Measurements from ENCODE around the gene GBF1.
A peak's percentile ranks its signal among the peaks of the same experiment; 100 is the strongest.

GBF1 gene

GRCh38 chr10:102422545-102423129, 177.3 kb downstream of the GBF1 start:
- Histone ChIP-seq H3K27me3 (ENCODE audit: control insufficient read depth in 1 of 2, insufficient read depth in 2 of 2, low read length in 2 of 2) (peaks cover 6 to 7% of the 10 kb centered on the region in 2 donors), H3K4me1 (ENCODE audit: control insufficient read depth in 1 of 2, insufficient read depth in 2 of 2, low read length in 2 of 2) (peaks cover 32 to 35% of the 10 kb centered on the region in 2 donors), H3K4me3 (ENCODE audit: low read depth in 1 of 2, low read length in 2 of 2) (peak overlapping the region; percentile 77 to 93), H3K9me3 (ENCODE audit: control insufficient read depth in 1 of 2, low read length in 2 of 2) (no peaks in the 10 kb centered on the region), H3K27ac (ENCODE audit: low read depth, low read length) (peak overlapping the region; percentile 78), H3K36me3 (ENCODE audit: control insufficient read depth in 1 of 2, insufficient read depth in 2 of 2, low read length in 2 of 2) (peaks cover 9 to 25% of the 10 kb centered on the region in 2 donors), H3K9ac (ENCODE audit: low read depth in 1 of 2, low read length in 2 of 2) (peak overlapping the region; percentile 64 to 89)

- H3K27me3 ChIP-seq (ENCODE audit: control insufficient read depth in 1 of 2, insufficient read depth in 2 of 2, low read length in 2 of 2): peaks cover 0 to under 1% of the 10 kb centered on the region in 2 donors
- peaks cover 32 to 35% of the 10 kb centered on the region in 2 donors for H3K4me1 ChIP-seq (ENCODE audit: control insufficient read depth in 1 of 2, insufficient read depth in 2 of 2, low read length in 2 of 2)
- H3K27ac ChIP-seq (ENCODE audit: low read depth, low read length): no peak overlapping the region
- H3K4me3 ChIP-seq (ENCODE audit: low read depth in 1 of 2, low read length in 2 of 2): peak overlapping the region; percentile 77 to 93
- peaks cover 9 to 25% of the 10 kb centered on the region in 2 donors for H3K36me3 ChIP-seq (ENCODE audit: control insufficient read depth in 1 of 2, insufficient read depth in 2 of 2, low read length in 2 of 2)
- peak overlapping the region; percentile 64 to 89 for H3K9ac ChIP-seq (ENCODE audit: low read depth in 1 of 2, low read length in 2 of 2)
- no peaks in the 10 kb centered on the region for H3K9me3 ChIP-seq (ENCODE audit: control insufficient read depth in 1 of 2, low read length in 2 of 2)
Measured at GRCh38 chr10:102423372-102423968, 178.1 kb downstream of the GBF1 start.

- Histone ChIP-seq H3K9ac (ENCODE audit: low read depth in 1 of 2, low read length in 2 of 2) (no peak overlapping the region), H3K4me1 (ENCODE audit: control insufficient read depth in 1 of 2, insufficient read depth in 2 of 2, low read length in 2 of 2) (peaks cover 28 to 32% of the 10 kb centered on the region in 2 donors), H3K4me3 (ENCODE audit: low read depth in 1 of 2, low read length in 2 of 2) (no peak overlapping the region), H3K27ac (ENCODE audit: low read depth, low read length) (no peak overlapping the region), H3K36me3 (ENCODE audit: control insufficient read depth in 1 of 2, insufficient read depth in 2 of 2, low read length in 2 of 2) (peaks cover 9 to 25% of the 10 kb centered on the region in 2 donors), H3K9me3 (ENCODE audit: control insufficient read depth in 1 of 2, low read length in 2 of 2) (no peaks in the 10 kb centered on the region), H3K27me3 (ENCODE audit: control insufficient read depth in 1 of 2, insufficient read depth in 2 of 2, low read length in 2 of 2) (no peaks in the 10 kb centered on the region)
Measured at GRCh38 chr10:102424145-102424544, 178.8 kb downstream of the GBF1 start.

- Histone ChIP-seq H3K36me3 (ENCODE audit: control insufficient read depth in 1 of 2, insufficient read depth in 2 of 2, low read length in 2 of 2) (peaks cover 9 to 25% of the 10 kb centered on the region in 2 donors), H3K4me3 (ENCODE audit: low read depth in 1 of 2, low read length in 2 of 2) (no peak overlapping the region), H3K9me3 (ENCODE audit: control insufficient read depth in 1 of 2, low read length in 2 of 2) (no peaks in the 10 kb centered on the region), H3K4me1 (ENCODE audit: control insufficient read depth in 1 of 2, insufficient read depth in 2 of 2, low read length in 2 of 2) (peaks cover 20 to 24% of the 10 kb centered on the region in 2 donors), H3K27ac (ENCODE audit: low read depth, low read length) (no peak overlapping the region), H3K9ac (ENCODE audit: low read depth in 1 of 2, low read length in 2 of 2) (no peak overlapping the region), H3K27me3 (ENCODE audit: control insufficient read depth in 1 of 2, insufficient read depth in 2 of 2, low read length in 2 of 2) (no peaks in the 10 kb centered on the region)
Measured at GRCh38 chr10:102424916-102425315, 179.6 kb downstream of the GBF1 start.

GRCh38 chr10:102425444-102425843, 180.1 kb downstream of the GBF1 start:
- H3K9me3 ChIP-seq (ENCODE audit: control insufficient read depth in 1 of 2, low read length in 2 of 2): no peaks in the 10 kb centered on the region
- peaks cover 9 to 25% of the 10 kb centered on the region in 2 donors for H3K36me3 ChIP-seq (ENCODE audit: control insufficient read depth in 1 of 2, insufficient read depth in 2 of 2, low read length in 2 of 2)
- peaks cover 16 to 19% of the 10 kb centered on the region in 2 donors for H3K4me1 ChIP-seq (ENCODE audit: control insufficient read depth in 1 of 2, insufficient read depth in 2 of 2, low read length in 2 of 2)
- no peak overlapping the region for H3K27ac ChIP-seq (ENCODE audit: low read depth, low read length)
- no peaks in the 10 kb centered on the region for H3K27me3 ChIP-seq (ENCODE audit: control insufficient read depth in 1 of 2, insufficient read depth in 2 of 2, low read length in 2 of 2)
- H3K9ac ChIP-seq (ENCODE audit: low read depth in 1 of 2, low read length in 2 of 2): no peak overlapping the region
- H3K4me3 ChIP-seq (ENCODE audit: low read depth in 1 of 2, low read length in 2 of 2): no peak overlapping the region

- Histone ChIP-seq H3K9me3 (ENCODE audit: control insufficient read depth in 1 of 2, low read length in 2 of 2) (no peaks in the 10 kb centered on the region), H3K4me3 (ENCODE audit: low read depth in 1 of 2, low read length in 2 of 2) (no peak overlapping the region), H3K27ac (ENCODE audit: low read depth, low read length) (no peak overlapping the region), H3K4me1 (ENCODE audit: control insufficient read depth in 1 of 2, insufficient read depth in 2 of 2, low read length in 2 of 2) (peaks cover 22 to 25% of the 10 kb centered on the region in 2 donors), H3K9ac (ENCODE audit: low read depth in 1 of 2, low read length in 2 of 2) (no peak overlapping the region), H3K36me3 (ENCODE audit: control insufficient read depth in 1 of 2, insufficient read depth in 2 of 2, low read length in 2 of 2) (peaks cover 9 to 25% of the 10 kb centered on the region in 2 donors), H3K27me3 (ENCODE audit: control insufficient read depth in 1 of 2, insufficient read depth in 2 of 2, low read length in 2 of 2) (no peaks in the 10 kb centered on the region)
Measured at GRCh38 chr10:102426803-102427287, 181.5 kb downstream of the GBF1 start.

- Histone ChIP-seq H3K9me3 (ENCODE audit: control insufficient read depth in 1 of 2, low read length in 2 of 2) (no peaks in the 10 kb centered on the region), H3K4me3 (ENCODE audit: low read depth in 1 of 2, low read length in 2 of 2) (no peak overlapping the region), H3K4me1 (ENCODE audit: control insufficient read depth in 1 of 2, insufficient read depth in 2 of 2, low read length in 2 of 2) (peaks cover 9 to 19% of the 10 kb centered on the region in 2 donors), H3K36me3 (ENCODE audit: control insufficient read depth in 1 of 2, insufficient read depth in 2 of 2, low read length in 2 of 2) (peaks cover 0 to 13% of the 10 kb centered on the region in 2 donors), H3K27me3 (ENCODE audit: control insufficient read depth in 1 of 2, insufficient read depth in 2 of 2, low read length in 2 of 2) (no peaks in the 10 kb centered on the region), H3K27ac (ENCODE audit: low read depth, low read length) (no peak overlapping the region), H3K9ac (ENCODE audit: low read depth in 1 of 2, low read length in 2 of 2) (no peak overlapping the region)
Measured at GRCh38 chr10:102429468-102429867, 184.1 kb downstream of the GBF1 start.

- Histone ChIP-seq H3K4me1 (ENCODE audit: control insufficient read depth in 1 of 2, insufficient read depth in 2 of 2, low read length in 2 of 2) (peaks cover 18 to 38% of the 10 kb centered on the region in 2 donors), H3K9me3 (ENCODE audit: control insufficient read depth in 1 of 2, low read length in 2 of 2) (no peaks in the 10 kb centered on the region), H3K27me3 (ENCODE audit: control insufficient read depth in 1 of 2, insufficient read depth in 2 of 2, low read length in 2 of 2) (no peaks in the 10 kb centered on the region), H3K4me3 (ENCODE audit: low read depth in 1 of 2, low read length in 2 of 2) (peak overlapping the region; percentile 88), H3K9ac (ENCODE audit: low read depth in 1 of 2, low read length in 2 of 2) (peak overlapping the region; percentile 84 to 99), H3K27ac (ENCODE audit: low read depth, low read length) (no peak overlapping the region), H3K36me3 (ENCODE audit: control insufficient read depth in 1 of 2, insufficient read depth in 2 of 2, low read length in 2 of 2) (no peaks in the 10 kb centered on the region)
Measured at GRCh38 chr10:102431452-102432124, 186.3 kb downstream of the GBF1 start.

All from duodenal mucosa (tissue), 2 donors.